Activated gamma-delta T cell (primary cell): ENCODE measurements around the gene NEU4.
A peak's percentile ranks its signal among the peaks of the same experiment; 100 is the strongest.
"Not testable (repeated sequence)": the region's sequence is repeated elsewhere in the genome, so short reads cannot be mapped to it uniquely, and the experiment has no call there.

Source experiments
- DNase-seq: peaks from one replicate; lab custom pipeline; 2025; lab: John Stamatoyannopoulos, UW
- total RNA-seq, 2 donors: gene quantifications; one replicate each; lab custom pipeline; 2026; lab: John Stamatoyannopoulos, UW

Gene NEU4
- total RNA-seq = 0 to 0.31 reads per million in 2 donors

- DNase-seq = no peak
Measured at GRCh38 chr2:241808721-241809382, at the start of gene NEU4. NEU4 (plus strand) TSS chr2:241809193; CDS start chr2:241814485, 5,292 bp downstream.

- DNase-seq = not testable (repeated sequence)
Measured at GRCh38 chr2:241759893-241760292, 49.1 kb upstream of the NEU4 start.

- no peak for DNase-seq
Measured at GRCh38 chr2:241760301-241760771, 48.7 kb upstream of the NEU4 start.

GRCh38 chr2:241762321-241762932, 46.6 kb upstream of the NEU4 start:
- DNase-seq = no peak

GRCh38 chr2:241762933-241763369, 46.0 kb upstream of the NEU4 start:
- peak; percentile 51 for DNase-seq

GRCh38 chr2:241763551-241764274, 45.3 kb upstream of the NEU4 start:
- DNase-seq = no peak

- DNase-seq = no peak
Measured at GRCh38 chr2:241764275-241765241, 44.4 kb upstream of the NEU4 start.

- DNase-seq = no peak
Measured at GRCh38 chr2:241767464-241768250, 41.3 kb upstream of the NEU4 start.

- no peak for DNase-seq
Measured at GRCh38 chr2:241768251-241768711, 40.7 kb upstream of the NEU4 start.

- no peak for DNase-seq
Measured at GRCh38 chr2:241768850-241769249, 40.1 kb upstream of the NEU4 start.

GRCh38 chr2:241769819-241770184, 39.2 kb upstream of the NEU4 start:
- DNase-seq = no peak

GRCh38 chr2:241770185-241770935, 38.6 kb upstream of the NEU4 start:
- DNase-seq = no peak

- no peak for DNase-seq
Measured at GRCh38 chr2:241770936-241771285, 38.1 kb upstream of the NEU4 start.

- no peak for DNase-seq
Measured at GRCh38 chr2:241771286-241772062, 37.5 kb upstream of the NEU4 start.

- no peak for DNase-seq
Measured at GRCh38 chr2:241772063-241772499, 36.9 kb upstream of the NEU4 start.

GRCh38 chr2:241773511-241774418, 35.2 kb upstream of the NEU4 start:
- no peak for DNase-seq

GRCh38 chr2:241774419-241775222, 34.4 kb upstream of the NEU4 start:
- DNase-seq = no peak
